Measurements from ENCODE around the gene ADAMTS4.

DNA sequence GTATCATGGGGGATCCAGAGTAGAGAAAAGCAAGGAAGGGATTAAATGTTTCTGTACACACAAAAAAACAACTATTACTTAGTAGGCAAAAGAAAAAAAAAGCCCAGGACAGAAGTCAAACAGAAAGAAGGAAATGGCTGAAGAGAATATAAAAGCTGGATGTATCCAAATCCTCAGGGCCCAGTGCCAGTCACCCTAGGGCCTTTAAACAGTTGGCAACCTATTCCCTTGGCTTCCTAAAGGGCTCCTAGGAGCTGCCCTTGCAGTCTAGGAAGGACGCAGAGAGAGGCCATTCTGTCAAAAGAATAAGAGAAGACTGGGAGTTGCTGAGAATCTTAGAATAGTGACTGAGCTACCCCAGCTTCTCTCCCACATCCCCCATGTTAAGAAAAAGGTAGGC is 26.5 kb downstream of the ADAMTS4 start:
- TF ChIP-seq, protein P1, sequence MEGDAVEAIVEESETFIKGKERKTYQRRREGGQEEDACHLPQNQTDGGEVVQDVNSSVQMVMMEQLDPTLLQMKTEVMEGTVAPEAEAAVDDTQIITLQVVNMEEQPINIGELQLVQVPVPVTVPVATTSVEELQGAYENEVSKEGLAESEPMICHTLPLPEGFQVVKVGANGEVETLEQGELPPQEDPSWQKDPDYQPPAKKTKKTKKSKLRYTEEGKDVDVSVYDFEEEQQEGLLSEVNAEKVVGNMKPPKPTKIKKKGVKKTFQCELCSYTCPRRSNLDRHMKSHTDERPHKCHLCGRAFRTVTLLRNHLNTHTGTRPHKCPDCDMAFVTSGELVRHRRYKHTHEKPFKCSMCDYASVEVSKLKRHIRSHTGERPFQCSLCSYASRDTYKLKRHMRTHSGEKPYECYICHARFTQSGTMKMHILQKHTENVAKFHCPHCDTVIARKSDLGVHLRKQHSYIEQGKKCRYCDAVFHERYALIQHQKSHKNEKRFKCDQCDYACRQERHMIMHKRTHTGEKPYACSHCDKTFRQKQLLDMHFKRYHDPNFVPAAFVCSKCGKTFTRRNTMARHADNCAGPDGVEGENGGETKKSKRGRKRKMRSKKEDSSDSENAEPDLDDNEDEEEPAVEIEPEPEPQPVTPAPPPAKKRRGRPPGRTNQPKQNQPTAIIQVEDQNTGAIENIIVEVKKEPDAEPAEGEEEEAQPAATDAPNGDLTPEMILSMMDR (IDR thresholded peaks at IDR 0.05): no peak
- no peak for TF ChIP-seq POLR2A (IDR thresholded peaks at IDR 0.05)
